Measurements from ENCODE around the gene CCDC74B. TPM values are rescaled to one million over a fixed set of nuclear protein-coding genes. Genes with fewer than 3 reads are reported as not detected.
"Not testable (repeated sequence)": the region's sequence is repeated elsewhere in the genome, so short reads cannot be mapped to it uniquely, and the experiment has no call there.

Gene CCDC74B
- polyA plus RNA-seq, 1 donor (not counting 4 experiments of a cell fraction or from before 2014, with no cell fraction given), result 0.52 TPM

- dilution Hi-C loops (cut with MboI; ENCODE audit: extremely low pct_ligation_motif_present, low sequenced_read_pairs), result no loop called here
- peaks cover 9 to 19% of the 10 kb centered on the region in 2 experiments for H3K36me3 ChIP-seq (ENCODE audit: control insufficient read depth in 2 of 2, extremely low read depth in 1 of 2, insufficient read depth in 2 of 2, low read length in 2 of 2)
- H2AFZ ChIP-seq (ENCODE audit: control insufficient read depth, low read length), result no peak overlapping the region
- FAIRE-seq (no peak), DNase-seq (ENCODE audit: low read depth, low spot score) (no peak)
- no peaks in the 10 kb centered on the region for H3K9me1 ChIP-seq (ENCODE audit: control insufficient read depth, extremely low read depth, insufficient read depth, low read length)
- H3K9me3 ChIP-seq (ENCODE audit: control insufficient read depth, low read depth, low read length), result no peaks in the 10 kb centered on the region
- H3K79me2 ChIP-seq (ENCODE audit: control insufficient read depth, insufficient read depth, low read length), result no peaks in the 10 kb centered on the region
- no peak for TF ChIP-seq CTCF (optimal IDR thresholded peaks at IDR 0.05 in 1 of 3, IDR thresholded peaks at IDR 0.05 in 1 of 3, conservative IDR thresholded peaks at IDR 0.05 in 1 of 3; ENCODE audit: extremely low read depth in 1 of 3, insufficient read depth in 2 of 3, low read length in 3 of 3)
- TF ChIP-seq EZH2 (IDR thresholded peaks at IDR 0.05; ENCODE audit: low read length), result no peak
- H3K9ac ChIP-seq (ENCODE audit: control insufficient read depth, extremely low read depth, insufficient read depth, low read length), result no peak overlapping the region
- no peak overlapping the region for H3K4me2 ChIP-seq (ENCODE audit: control insufficient read depth, extremely low read depth, insufficient read depth, low read depth, low read length)
- H4K20me1 ChIP-seq (ENCODE audit: control insufficient read depth, extremely low read depth, insufficient read depth, low read length), result no peaks in the 10 kb centered on the region
- no peak overlapping the region for H3K27ac ChIP-seq (ENCODE audit: control insufficient read depth, insufficient read depth, low read length)
- H3K4me3 ChIP-seq (ENCODE audit: control insufficient read depth in 2 of 3, extremely low read depth in 1 of 3, insufficient read depth in 2 of 3, low read depth in 1 of 3, low read length in 3 of 3), result no peak overlapping the region
- no peaks in the 10 kb centered on the region for H3K27me3 ChIP-seq (ENCODE audit: control insufficient read depth, extremely low read depth, insufficient read depth, low read length)
- no peaks in the 10 kb centered on the region for H3K4me1 ChIP-seq (ENCODE audit: control insufficient read depth, extremely low read depth, insufficient read depth, low read length)
These were observed 20.5 kb upstream of the CCDC74B start for GRCh38 chr2:130165293-130166016.

GRCh38 chr2:130162968-130163367 is 18.1 kb upstream of the CCDC74B start:
- no peak overlapping the region for H3K4me3 ChIP-seq (ENCODE audit: control insufficient read depth in 2 of 3, extremely low read depth in 1 of 3, insufficient read depth in 2 of 3, low read depth in 1 of 3, low read length in 3 of 3)
- peaks cover 9 to 19% of the 10 kb centered on the region in 2 experiments for H3K36me3 ChIP-seq (ENCODE audit: control insufficient read depth in 2 of 2, extremely low read depth in 1 of 2, insufficient read depth in 2 of 2, low read length in 2 of 2)
- no peaks in the 10 kb centered on the region for H3K79me2 ChIP-seq (ENCODE audit: control insufficient read depth, insufficient read depth, low read length)
- H3K9me1 ChIP-seq (ENCODE audit: control insufficient read depth, extremely low read depth, insufficient read depth, low read length), result no peaks in the 10 kb centered on the region
- H3K9me3 ChIP-seq (ENCODE audit: control insufficient read depth, low read depth, low read length), result no peaks in the 10 kb centered on the region
- no peak overlapping the region for H3K27ac ChIP-seq (ENCODE audit: control insufficient read depth, insufficient read depth, low read length)
- dilution Hi-C loops (cut with MboI; ENCODE audit: extremely low pct_ligation_motif_present, low sequenced_read_pairs), result no loop called here
- H3K27me3 ChIP-seq (ENCODE audit: control insufficient read depth, extremely low read depth, insufficient read depth, low read length), result no peaks in the 10 kb centered on the region
- DNase-seq (ENCODE audit: low read depth, low spot score) (no peak), FAIRE-seq (no peak)
- no peaks in the 10 kb centered on the region for H4K20me1 ChIP-seq (ENCODE audit: control insufficient read depth, extremely low read depth, insufficient read depth, low read length)
- H2AFZ ChIP-seq (ENCODE audit: control insufficient read depth, low read length), result no peak overlapping the region
- no peaks in the 10 kb centered on the region for H3K4me1 ChIP-seq (ENCODE audit: control insufficient read depth, extremely low read depth, insufficient read depth, low read length)
- no peak overlapping the region for H3K9ac ChIP-seq (ENCODE audit: control insufficient read depth, extremely low read depth, insufficient read depth, low read length)
- H3K4me2 ChIP-seq (ENCODE audit: control insufficient read depth, extremely low read depth, insufficient read depth, low read depth, low read length), result no peak overlapping the region
- TF ChIP-seq CTCF (optimal IDR thresholded peaks at IDR 0.05 in 1 of 3, IDR thresholded peaks at IDR 0.05 in 1 of 3, conservative IDR thresholded peaks at IDR 0.05 in 1 of 3; ENCODE audit: extremely low read depth in 1 of 3, insufficient read depth in 2 of 3, low read length in 3 of 3) (no peak), EZH2 (IDR thresholded peaks at IDR 0.05; ENCODE audit: low read length) (no peak)

- H3K4me2 ChIP-seq (ENCODE audit: control insufficient read depth, extremely low read depth, insufficient read depth, low read depth, low read length); H3K4me3 ChIP-seq (ENCODE audit: control insufficient read depth in 2 of 3, extremely low read depth in 1 of 3, insufficient read depth in 2 of 3, low read depth in 1 of 3, low read length in 3 of 3); H2AFZ ChIP-seq (ENCODE audit: control insufficient read depth, low read length); H3K9me1 ChIP-seq (ENCODE audit: control insufficient read depth, extremely low read depth, insufficient read depth, low read length); H3K27ac ChIP-seq (ENCODE audit: control insufficient read depth, insufficient read depth, low read length); H3K79me2 ChIP-seq (ENCODE audit: control insufficient read depth, insufficient read depth, low read length); H3K9ac ChIP-seq (ENCODE audit: control insufficient read depth, extremely low read depth, insufficient read depth, low read length); H3K4me1 ChIP-seq (ENCODE audit: control insufficient read depth, extremely low read depth, insufficient read depth, low read length); H3K9me3 ChIP-seq (ENCODE audit: control insufficient read depth, low read depth, low read length); DNase-seq (ENCODE audit: low read depth, low spot score); dilution Hi-C loops (cut with MboI; ENCODE audit: extremely low pct_ligation_motif_present, low sequenced_read_pairs); H4K20me1 ChIP-seq (ENCODE audit: control insufficient read depth, extremely low read depth, insufficient read depth, low read length); FAIRE-seq; H3K27me3 ChIP-seq (ENCODE audit: control insufficient read depth, extremely low read depth, insufficient read depth, low read length): not testable (repeated sequence)
- peaks cover 5 to 16% of the 10 kb centered on the region in 2 experiments for H3K36me3 ChIP-seq (ENCODE audit: control insufficient read depth in 2 of 2, extremely low read depth in 1 of 2, insufficient read depth in 2 of 2, low read length in 2 of 2)
These were observed 17.6 kb upstream of the CCDC74B start for GRCh38 chr2:130162486-130162885.
